Naive thymus-derived CD8-positive, alpha-beta T cell (primary cell): Measurements from ENCODE around the gene BTBD9. TPM values are rescaled to one million over a fixed set of nuclear protein-coding genes. Genes with fewer than 3 reads are reported as not detected.

Experiments used
- ATAC-seq, 2 donors: fragments of 150-1000 bp; cut with Tn5 transposase in 1 of 2; sonication (Bioruptor Pico), chemical (Tn5 transposase) in 1 of 2; 1 replicate in 1 of 2; 2 replicates in 1 of 2; pipeline ENCODE4 v1.10.0; 2021; ENCODE audit warnings: mild to moderate bottlenecking in 2 of 2, moderate library complexity in 2 of 2
- POLR2A ChIA-PET: fragments of 350-600 bp; sonication (Branson Sonifier 250); formaldehyde crosslinking; loops from one replicate; lab custom pipeline; 2021; ENCODE audit warnings: antibody characterized with exemption; lab: Charles Lee
- DNase-seq, 10 donors: peaks; one replicate each; pipeline versions ENCODE4 v3.0.0 to v3.0.0-alpha.2; 2020 to 2022
- H3K27ac Mint-ChIP-seq, 10 donors: one replicate each; pipeline ENCODE4 v1.8.0; 2020 to 2022; ENCODE audit warnings: mild to moderate bottlenecking in 10 of 10, mixed read lengths in 10 of 10, moderate library complexity in 4 of 10, inconsistent platforms in 1 of 10
- H3K27me3 Mint-ChIP-seq, 5 donors: one replicate each; pipeline ENCODE4 v1.8.0; 2021 to 2022; ENCODE audit warnings: mixed read lengths in 5 of 5
- H3K36me3 Mint-ChIP-seq, 3 donors: one replicate each; pipeline ENCODE4 v1.8.0; 2020 to 2022; ENCODE audit warnings: mixed read lengths in 3 of 3, mild to moderate bottlenecking in 2 of 3, inconsistent platforms in 1 of 3
- H3K4me1 Mint-ChIP-seq, 4 donors: one replicate each; pipeline ENCODE4 v1.8.0; 2021 to 2022; ENCODE audit warnings: mixed read lengths in 4 of 4
- H3K4me3 Mint-ChIP-seq, 10 donors: one replicate each; pipeline ENCODE4 v1.8.0; 2020 to 2022; ENCODE audit warnings: mild to moderate bottlenecking in 10 of 10, mixed read lengths in 10 of 10, moderate library complexity in 6 of 10, inconsistent platforms in 1 of 10
- H3K9me3 Mint-ChIP-seq, 9 donors: one replicate each; pipeline ENCODE4 v1.8.0; 2020 to 2022; ENCODE audit warnings: mixed read lengths in 9 of 9, mild to moderate bottlenecking in 3 of 9, inconsistent platforms in 1 of 9, moderate library complexity in 1 of 9
- polyA plus RNA-seq, 3 donors: library from polyadenylated mRNA; unstranded; fragments of 300-500 nt; fragmentation: Illumina TruSeq; gene quantifications; one replicate each; pipeline ENCODE4 v1.2.3, GENCODE V29; 2021
- total RNA-seq, 8 experiments: library from RNA in 2 of 8; stranded (reverse) in 2 of 8; gene quantifications; one replicate each; pipeline ENCODE4 v1.2.3 and lab custom pipeline; 2021 to 2026

BTBD9 gene
- 10 to 100 TPM; 30.8 to 32.2 TPM for total RNA-seq
- polyA plus RNA-seq: 10 to 100 TPM in 2 of 3 donors, 1 to 10 TPM in 1; 9.3 to 10.6 (median 10.4) TPM
- 31.2 to 69.2 (median 53.3) reads per million in 6 experiments for total RNA-seq (lab: John Stamatoyannopoulos, UW)

- Mint-ChIP-seq H3K9me3 (no peaks in the 10 kb centered on the region), H3K4me1 (peaks cover 33 to 64% (median 58%) of the 10 kb centered on the region in 4 donors), H3K27ac (peak within 1 kb of the TSS; percentile 88 to 99 (median 96)), H3K36me3 (no peaks in the 10 kb centered on the region), H3K4me3 (peak within 1 kb of the TSS; percentile 79 to 95 (median 92)), H3K27me3 (no peaks in the 10 kb centered on the region)
- POLR2A ChIA-PET: interaction anchor here (0.6 to 2.5 kb wide), 5 partner anchors 9 to 471 kb away, joined by 3 to 15 read pairs (median 3); partner anchors contain the start of gene GLO1
- DNase-seq (peak; percentile 75 to 92 (median 88)), ATAC-seq (peak; percentile 79 to 85)
Measured at GRCh38 chr6:38639498-38640215, at the start of gene BTBD9. BTBD9 (minus strand) TSS chr6:38639929.

- no peak for DNase-seq
- Mint-ChIP-seq H3K4me1 (peaks cover 17 to 37% (median 20%) of the 10 kb centered on the region in 4 donors), H3K9me3 (no peaks in the 10 kb centered on the region), H3K27ac (peak overlapping the region in 8 of 10 donors; percentile 1 to 78 (median 44)), H3K4me3 (peak overlapping the region in 1 of 10 donors; percentile 22), H3K27me3 (no peaks in the 10 kb centered on the region), H3K36me3 (peaks cover 0 to 28% (median 3%) of the 10 kb centered on the region in 3 donors)
- no peak for ATAC-seq
- POLR2A ChIA-PET: no interaction called here
Measured at GRCh38 chr6:38688579-38689087, 48.9 kb upstream of the BTBD9 start.

GRCh38 chr6:38687549-38687948 lies 47.8 kb upstream of the BTBD9 start:
- H3K36me3 Mint-ChIP-seq: peaks cover 0 to 38% (median 8%) of the 10 kb centered on the region in 3 donors
- no peak for DNase-seq
- peaks cover 15 to 34% (median 20%) of the 10 kb centered on the region in 4 donors for H3K4me1 Mint-ChIP-seq
- POLR2A ChIA-PET: no interaction called here
- H3K4me3 Mint-ChIP-seq: no peak overlapping the region
- H3K27me3 Mint-ChIP-seq: no peaks in the 10 kb centered on the region
- ATAC-seq: no peak
- H3K9me3 Mint-ChIP-seq: no peaks in the 10 kb centered on the region
- H3K27ac Mint-ChIP-seq: peak overlapping the region in 3 of 10 donors; percentile 1 to 14 (median 7)

GRCh38 chr6:38687043-38687353 lies 47.3 kb upstream of the BTBD9 start:
- Mint-ChIP-seq H3K27me3 (no peaks in the 10 kb centered on the region), H3K27ac (peak overlapping the region in 5 of 10 donors; percentile 1 to 54 (median 7)), H3K36me3 (peaks cover 0 to 41% (median 7%) of the 10 kb centered on the region in 3 donors), H3K4me1 (peaks cover 15 to 34% (median 20%) of the 10 kb centered on the region in 4 donors), H3K4me3 (no peak overlapping the region), H3K9me3 (no peaks in the 10 kb centered on the region)
- ATAC-seq (no peak), DNase-seq (no peak)
- POLR2A ChIA-PET: no interaction called here

DNA sequence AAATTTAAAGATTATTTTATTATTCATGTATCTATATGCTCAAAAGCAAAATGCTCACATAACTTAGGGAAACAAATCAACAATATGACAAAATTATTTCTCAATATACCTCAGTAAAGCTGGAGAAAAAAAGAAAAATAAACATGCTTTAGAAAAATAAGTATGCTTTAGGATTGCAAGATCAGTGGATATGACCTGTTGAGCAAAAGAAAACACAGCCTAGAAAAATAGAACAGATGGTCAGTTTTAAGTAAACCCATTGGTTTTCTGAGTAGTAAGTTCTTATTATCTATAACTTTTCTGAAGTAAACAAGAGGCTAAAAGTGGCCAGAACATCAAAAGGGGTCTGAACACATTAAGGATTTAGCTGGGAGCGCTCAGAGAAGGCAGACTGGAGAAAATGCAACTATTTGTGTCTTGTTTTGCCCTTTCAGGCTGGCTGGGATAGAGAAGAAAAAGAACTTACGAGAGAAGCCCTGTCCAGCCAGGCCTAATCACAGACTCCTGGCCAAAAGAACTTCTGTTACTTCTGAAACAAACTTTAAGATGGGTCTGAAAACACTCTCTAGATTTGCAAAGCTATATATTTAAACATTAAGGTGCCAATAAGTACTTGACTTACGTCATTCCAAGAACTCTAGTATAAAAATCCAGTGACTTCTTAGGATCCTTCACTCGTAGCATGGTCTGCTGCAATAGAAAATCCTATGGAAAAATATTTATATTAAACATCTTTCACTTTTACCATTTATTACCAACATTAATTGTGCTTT lies 46.7 kb upstream of the BTBD9 start:
- peaks cover 0 to 47% (median 12%) of the 10 kb centered on the region in 3 donors for H3K36me3 Mint-ChIP-seq
- POLR2A ChIA-PET: no interaction called here
- DNase-seq (no peak), ATAC-seq (no peak)
- no peak overlapping the region for H3K4me3 Mint-ChIP-seq
- no peaks in the 10 kb centered on the region for H3K9me3 Mint-ChIP-seq
- peaks cover 15 to 32% (median 20%) of the 10 kb centered on the region in 4 donors for H3K4me1 Mint-ChIP-seq
- H3K27ac Mint-ChIP-seq: peak overlapping the region in 1 of 10 donors; percentile 14
- H3K27me3 Mint-ChIP-seq: no peaks in the 10 kb centered on the region

DNA sequence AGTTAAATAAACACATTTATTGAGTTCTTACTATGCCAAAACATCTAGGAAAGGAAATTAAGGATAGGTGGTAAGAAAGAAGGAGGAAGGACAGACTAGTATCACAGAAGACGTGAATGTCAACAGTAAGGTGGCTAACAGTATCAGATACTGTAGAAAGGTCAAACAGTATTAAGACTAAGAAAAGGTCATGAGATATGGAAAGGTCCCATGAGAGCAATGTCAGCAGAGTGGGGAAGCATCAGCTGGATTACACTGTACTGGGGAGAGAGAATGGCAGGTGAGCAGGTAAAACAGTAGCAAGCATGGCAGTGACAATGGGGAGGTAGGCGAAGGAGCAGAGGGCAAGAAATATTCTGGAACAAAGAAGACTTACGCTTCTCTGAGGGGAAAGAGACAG lies 45.2 kb upstream of the BTBD9 start:
- DNase-seq (no peak), ATAC-seq (no peak)
- no peaks in the 10 kb centered on the region for H3K27me3 Mint-ChIP-seq
- peaks cover 13 to 29% (median 20%) of the 10 kb centered on the region in 4 donors for H3K4me1 Mint-ChIP-seq
- H3K9me3 Mint-ChIP-seq: no peaks in the 10 kb centered on the region
- H3K36me3 Mint-ChIP-seq: peaks cover 0 to 55% (median 13%) of the 10 kb centered on the region in 3 donors
- H3K4me3 Mint-ChIP-seq: no peak overlapping the region
- POLR2A ChIA-PET: no interaction called here
- H3K27ac Mint-ChIP-seq: peak overlapping the region in 2 of 10 donors; percentile 3 to 45

GRCh38 chr6:38684237-38684636 lies 44.5 kb upstream of the BTBD9 start:
- no peaks in the 10 kb centered on the region for H3K27me3 Mint-ChIP-seq
- POLR2A ChIA-PET: no interaction called here
- peaks cover 10 to 26% (median 17%) of the 10 kb centered on the region in 4 donors for H3K4me1 Mint-ChIP-seq
- H3K9me3 Mint-ChIP-seq: no peaks in the 10 kb centered on the region
- no peak overlapping the region for H3K27ac Mint-ChIP-seq
- peaks cover 0 to 58% (median 13%) of the 10 kb centered on the region in 3 donors for H3K36me3 Mint-ChIP-seq
- no peak for DNase-seq
- H3K4me3 Mint-ChIP-seq: no peak overlapping the region
- ATAC-seq: no peak

GRCh38 chr6:38681850-38682249 lies 42.1 kb upstream of the BTBD9 start:
- no peak overlapping the region for H3K4me3 Mint-ChIP-seq
- H3K36me3 Mint-ChIP-seq: peaks cover 3 to 71% (median 17%) of the 10 kb centered on the region in 3 donors
- H3K4me1 Mint-ChIP-seq: peaks cover 0 to 24% (median 5%) of the 10 kb centered on the region in 4 donors
- POLR2A ChIA-PET: no interaction called here
- no peaks in the 10 kb centered on the region for H3K27me3 Mint-ChIP-seq
- DNase-seq (no peak), ATAC-seq (no peak)
- H3K9me3 Mint-ChIP-seq: no peaks in the 10 kb centered on the region
- H3K27ac Mint-ChIP-seq: no peak overlapping the region

DNA sequence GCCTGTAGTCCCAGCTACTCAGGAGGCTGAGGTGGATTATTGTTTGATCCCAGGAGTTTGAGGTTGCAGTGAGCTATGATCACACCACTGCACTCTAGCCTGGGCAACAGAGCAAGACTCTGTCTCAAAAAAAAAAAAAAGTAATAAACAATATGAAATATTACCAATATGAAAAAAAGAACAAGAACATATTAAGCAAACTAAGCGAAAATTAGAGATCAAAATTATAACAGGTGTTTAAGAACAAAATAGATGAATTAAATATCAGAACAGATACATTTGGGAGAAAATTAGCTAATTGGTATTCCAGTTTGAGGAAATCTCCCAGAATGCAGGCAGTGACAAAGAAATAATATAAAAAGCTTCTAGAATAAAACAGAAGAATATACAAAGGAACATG lies 39.9 kb upstream of the BTBD9 start:
- Mint-ChIP-seq H3K4me1 (peaks cover 0 to 23% (median 1%) of the 10 kb centered on the region in 4 donors), H3K4me3 (no peak overlapping the region), H3K27me3 (no peaks in the 10 kb centered on the region), H3K9me3 (no peaks in the 10 kb centered on the region), H3K27ac (no peak overlapping the region), H3K36me3 (peaks cover 13 to 78% (median 38%) of the 10 kb centered on the region in 3 donors)
- no peak for DNase-seq
- POLR2A ChIA-PET: interaction anchor here (1.1 kb wide), 1 partner anchor 23 kb away, joined by 3 read pairs; the partner anchor contains the start of gene GLO1
- no peak for ATAC-seq

- Mint-ChIP-seq H3K9me3 (peaks cover 0 to 2% (median 0%) of the 10 kb centered on the region in 9 donors), H3K4me3 (no peak overlapping the region), H3K27me3 (no peaks in the 10 kb centered on the region), H3K27ac (peak overlapping the region in 6 of 10 donors; percentile 13 to 73 (median 36)), H3K4me1 (peaks cover 5 to 31% (median 9%) of the 10 kb centered on the region in 4 donors), H3K36me3 (peaks cover 13 to 69% (median 36%) of the 10 kb centered on the region in 3 donors)
- POLR2A ChIA-PET: no interaction called here
- no peak for DNase-seq
- no peak for ATAC-seq
Measured at GRCh38 chr6:38678178-38678760, 38.5 kb upstream of the BTBD9 start.

DNA sequence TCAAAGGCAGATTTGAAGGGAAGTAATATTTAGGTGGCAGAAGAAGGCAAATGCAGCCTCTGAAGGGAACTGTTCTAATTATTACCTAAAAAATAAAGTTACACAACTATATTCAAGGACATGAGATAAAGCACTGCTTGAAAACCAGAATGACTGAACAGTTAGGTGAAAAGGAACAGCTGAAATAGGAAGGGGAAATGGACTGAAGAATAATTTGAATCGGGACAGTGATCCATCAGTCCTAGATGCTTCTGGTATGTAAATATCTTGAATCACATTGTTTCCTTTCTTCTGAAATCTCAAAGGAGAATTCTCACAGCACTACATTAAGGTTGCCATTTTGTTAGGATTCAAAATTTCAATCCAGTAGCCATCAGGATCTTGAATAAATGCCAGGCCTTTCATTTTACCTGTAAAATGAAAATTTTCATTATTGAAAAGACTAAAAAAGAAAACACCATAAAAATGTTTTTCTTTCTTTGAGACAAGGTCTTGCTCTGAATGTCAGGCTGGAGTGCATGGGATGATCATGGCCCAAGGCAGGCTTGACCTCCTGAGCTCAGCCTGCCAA lies 37.3 kb upstream of the BTBD9 start:
- POLR2A ChIA-PET: no interaction called here

More for the DNA sequence above, 37.3 kb upstream of the BTBD9 start:
- Mint-ChIP-seq H3K36me3 (peaks cover 13 to 59% (median 34%) of the 10 kb centered on the region in 3 donors), H3K27me3 (no peaks in the 10 kb centered on the region), H3K27ac (peak overlapping the region in 5 of 10 donors; percentile 8 to 74 (median 22)), H3K9me3 (peaks cover 0 to 2% (median 0%) of the 10 kb centered on the region in 9 donors), H3K4me3 (no peak overlapping the region), H3K4me1 (peaks cover 5 to 38% (median 10%) of the 10 kb centered on the region in 4 donors)
- ATAC-seq (no peak), DNase-seq (no peak)
